Osteoblast (primary cell): ENCODE results near the gene ATP1A3. TPM values are rescaled to one million over a fixed set of nuclear protein-coding genes. Genes with fewer than 3 reads are reported as not detected.

Experiments used
- DNase-seq: peaks from one replicate; pipeline ENCODE4 v3.0.0; 2011; ENCODE audit warnings: low spot score, mixed read lengths; ENCODE audit not compliant: insufficient read length; ENCODE audit errors: missing footprints
- H2AFZ ChIP-seq: 2 replicates; pipeline ENCODE4 v1.6.0; 2011; ENCODE audit warnings: mild to moderate bottlenecking, low read length
- H3K27ac ChIP-seq: 2 replicates; pipeline ENCODE4 v1.5.1; 2011; ENCODE audit warnings: mild to moderate bottlenecking, low read depth, low read length, moderate library complexity
- H3K27me3 ChIP-seq: 2 replicates; pipeline ENCODE4 v1.6.0; 2012; ENCODE audit warnings: mild to moderate bottlenecking, control low read depth, inconsistent platforms, low read length, moderate library complexity; ENCODE audit not compliant: insufficient read depth
- H3K36me3 ChIP-seq: 2 replicates; pipeline ENCODE4 v1.5.1; 2011; ENCODE audit warnings: mild to moderate bottlenecking, low read length, control low read depth, moderate library complexity; ENCODE audit not compliant: insufficient read depth
- H3K4me1 ChIP-seq: 2 replicates; pipeline ENCODE4 v1.5.1; 2011; ENCODE audit warnings: mild to moderate bottlenecking, low read length, control low read depth, moderate library complexity; ENCODE audit not compliant: insufficient read depth
- H3K4me2 ChIP-seq: 2 replicates; pipeline ENCODE4 v1.6.0; 2011; ENCODE audit warnings: mild to moderate bottlenecking, low read length; ENCODE audit not compliant: insufficient read depth
- H3K4me3 ChIP-seq: fragments of 200-600 bp; sonication (generic); 3 replicates; pipeline ENCODE4 v1.5.1; 2012; ENCODE audit warnings: mild to moderate bottlenecking, low read length, inconsistent platforms; ENCODE audit not compliant: insufficient read depth
- H3K79me2 ChIP-seq: 2 replicates; pipeline ENCODE4 v1.6.0; 2012; ENCODE audit warnings: mild to moderate bottlenecking, low read length, control low read depth, inconsistent platforms; ENCODE audit not compliant: insufficient read depth
- H3K9me3 ChIP-seq: 2 replicates; pipeline ENCODE4 v1.5.1; 2011; ENCODE audit warnings: low read depth, low read length, control low read depth
- H4K20me1 ChIP-seq: 2 replicates; pipeline ENCODE4 v1.6.0; 2012; ENCODE audit warnings: mild to moderate bottlenecking, low read length, control low read depth; ENCODE audit not compliant: insufficient read depth
- total RNA-seq: library from RNA; depleted of rRNA; stranded (reverse); fragments of >200 nt; gene quantifications from 2 replicates; pipeline ENCODE4 v1.2.3, GENCODE V29; 2012
- TF ChIP-seq, protein P1 (sequence below): IDR thresholded peaks from 2 replicates; pipeline ENCODE4 v1.5.1; 2011; ENCODE audit warnings: mild to moderate bottlenecking, low read depth, low read length, moderate library complexity; ENCODE audit errors: extremely low read depth

The ATP1A3 gene
- total RNA-seq, 1 donor: under 0.01 TPM

DNA sequence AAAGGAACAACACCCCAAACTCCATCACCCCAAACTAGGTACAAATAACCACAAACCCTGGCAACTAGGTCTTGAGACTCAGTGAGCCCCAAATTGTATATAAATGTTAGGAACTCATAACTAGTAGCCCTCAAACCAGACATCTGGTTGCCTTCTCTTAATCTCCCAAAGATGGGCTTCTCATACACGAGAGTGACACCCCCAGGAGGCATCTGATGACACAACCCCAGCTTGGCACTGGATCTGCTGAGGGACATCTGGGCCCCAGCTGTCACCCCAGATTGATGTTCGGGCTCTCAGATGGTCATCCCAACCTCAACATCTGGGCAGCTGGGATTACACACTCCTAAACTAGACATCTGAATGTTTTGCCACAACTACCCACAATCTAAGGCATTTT lies 49.7 kb downstream of the ATP1A3 start:
- no peak for DNase-seq
- H3K27me3 ChIP-seq: no peaks in the 10 kb centered on the region
- no peaks in the 10 kb centered on the region for H3K79me2 ChIP-seq
- H3K36me3 ChIP-seq: no peaks in the 10 kb centered on the region
- no peak overlapping the region for H3K27ac ChIP-seq
- H4K20me1 ChIP-seq: no peaks in the 10 kb centered on the region
- H3K9me3 ChIP-seq: no peaks in the 10 kb centered on the region
- TF ChIP-seq, protein P1, sequence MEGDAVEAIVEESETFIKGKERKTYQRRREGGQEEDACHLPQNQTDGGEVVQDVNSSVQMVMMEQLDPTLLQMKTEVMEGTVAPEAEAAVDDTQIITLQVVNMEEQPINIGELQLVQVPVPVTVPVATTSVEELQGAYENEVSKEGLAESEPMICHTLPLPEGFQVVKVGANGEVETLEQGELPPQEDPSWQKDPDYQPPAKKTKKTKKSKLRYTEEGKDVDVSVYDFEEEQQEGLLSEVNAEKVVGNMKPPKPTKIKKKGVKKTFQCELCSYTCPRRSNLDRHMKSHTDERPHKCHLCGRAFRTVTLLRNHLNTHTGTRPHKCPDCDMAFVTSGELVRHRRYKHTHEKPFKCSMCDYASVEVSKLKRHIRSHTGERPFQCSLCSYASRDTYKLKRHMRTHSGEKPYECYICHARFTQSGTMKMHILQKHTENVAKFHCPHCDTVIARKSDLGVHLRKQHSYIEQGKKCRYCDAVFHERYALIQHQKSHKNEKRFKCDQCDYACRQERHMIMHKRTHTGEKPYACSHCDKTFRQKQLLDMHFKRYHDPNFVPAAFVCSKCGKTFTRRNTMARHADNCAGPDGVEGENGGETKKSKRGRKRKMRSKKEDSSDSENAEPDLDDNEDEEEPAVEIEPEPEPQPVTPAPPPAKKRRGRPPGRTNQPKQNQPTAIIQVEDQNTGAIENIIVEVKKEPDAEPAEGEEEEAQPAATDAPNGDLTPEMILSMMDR: no peak
- H2AFZ ChIP-seq: no peak overlapping the region
- no peak overlapping the region for H3K4me2 ChIP-seq
- no peaks in the 10 kb centered on the region for H3K4me1 ChIP-seq
- no peak overlapping the region for H3K4me3 ChIP-seq

DNA sequence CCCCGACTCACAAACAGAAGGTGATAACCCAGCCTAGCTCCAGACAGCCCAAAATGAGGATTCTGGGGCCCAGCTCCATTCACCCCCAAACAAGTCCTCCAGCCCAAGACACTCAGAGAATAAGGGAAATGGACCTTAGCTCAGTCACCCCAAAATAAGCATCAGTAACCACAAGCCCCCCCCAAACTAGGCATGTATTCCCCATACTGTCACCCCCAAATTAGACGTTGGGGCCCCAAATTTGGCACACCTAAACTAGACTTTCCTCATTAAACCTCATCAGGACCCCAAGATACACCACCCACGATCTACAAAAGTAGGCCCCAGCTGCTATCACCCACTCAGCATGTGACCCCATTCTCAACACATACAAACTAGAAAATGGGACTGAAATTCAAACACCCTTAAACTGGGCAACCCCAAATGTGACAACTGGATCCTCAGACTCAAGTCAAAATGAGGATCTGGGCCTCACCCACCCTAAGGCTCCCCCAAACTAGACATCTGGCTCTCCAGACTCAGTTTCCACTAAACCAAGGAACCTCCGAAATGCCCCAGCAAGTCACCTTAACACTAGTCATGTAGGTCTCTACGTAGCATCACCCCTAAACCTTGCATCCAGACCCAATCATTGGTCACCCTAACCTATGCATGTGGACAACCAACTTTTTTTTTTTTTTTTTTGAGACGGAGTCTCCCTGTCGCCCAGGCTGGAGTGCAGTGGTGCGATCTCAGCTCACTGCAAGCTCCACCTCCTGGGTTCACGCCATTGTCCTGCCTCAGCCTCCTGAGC lies 52.4 kb downstream of the ATP1A3 start:
- H3K4me2 ChIP-seq: no peak overlapping the region
- peaks cover 3% of the 10 kb centered on the region for H3K4me1 ChIP-seq
- no peaks in the 10 kb centered on the region for H3K27me3 ChIP-seq
- no peak overlapping the region for H3K27ac ChIP-seq
- no peaks in the 10 kb centered on the region for H3K9me3 ChIP-seq
- H4K20me1 ChIP-seq: no peaks in the 10 kb centered on the region
- TF ChIP-seq, protein P1: no peak
- no peak overlapping the region for H3K4me3 ChIP-seq
- no peak overlapping the region for H2AFZ ChIP-seq
- DNase-seq: peak; percentile 82
- H3K79me2 ChIP-seq: no peaks in the 10 kb centered on the region
- H3K36me3 ChIP-seq: no peaks in the 10 kb centered on the region

DNA sequence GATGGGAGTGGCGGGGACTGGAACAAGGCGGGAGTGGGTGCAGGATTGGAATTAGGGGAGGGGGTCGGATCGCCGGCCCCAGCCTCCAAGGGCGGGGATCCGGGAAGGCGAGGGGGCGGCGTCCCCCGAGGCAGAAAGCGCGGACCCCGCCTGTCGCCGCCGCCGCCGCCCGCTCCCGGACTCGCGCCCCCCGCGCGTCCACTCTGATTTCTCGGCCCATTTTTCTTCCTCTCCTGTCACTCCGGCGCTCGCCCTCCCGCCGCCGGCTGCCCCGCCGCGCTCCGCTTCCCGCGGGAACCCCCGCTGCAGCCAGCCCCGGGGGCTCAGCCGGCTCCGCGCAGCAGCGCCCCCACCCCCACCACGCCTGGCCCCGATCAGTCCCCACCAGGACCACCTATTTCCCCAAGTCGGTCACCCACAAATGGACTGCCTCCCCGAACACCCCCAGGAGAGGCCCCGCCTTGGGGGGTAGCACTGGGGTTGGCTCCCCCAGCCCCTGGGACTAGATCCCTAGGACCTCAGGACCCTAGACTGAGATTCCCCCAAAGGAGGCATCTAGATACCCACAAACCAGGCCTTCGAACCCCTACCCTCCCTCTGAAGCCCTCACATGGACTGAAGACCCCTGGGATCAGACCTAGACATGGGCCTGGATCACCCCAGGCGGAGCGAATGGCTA lies 53.2 kb downstream of the ATP1A3 start:
- peak overlapping the region; percentile 74 for H3K4me3 ChIP-seq
- no peaks in the 10 kb centered on the region for H4K20me1 ChIP-seq
- TF ChIP-seq, protein P1: no peak
- H3K36me3 ChIP-seq: no peaks in the 10 kb centered on the region
- H3K4me1 ChIP-seq: peaks cover 10% of the 10 kb centered on the region
- H3K27ac ChIP-seq: no peak overlapping the region
- peak overlapping the region; percentile 63 for H2AFZ ChIP-seq
- H3K4me2 ChIP-seq: peak overlapping the region; percentile 81
- H3K27me3 ChIP-seq: no peaks in the 10 kb centered on the region
- H3K9me3 ChIP-seq: no peaks in the 10 kb centered on the region
- no peaks in the 10 kb centered on the region for H3K79me2 ChIP-seq
- DNase-seq: peak; percentile 89
